ENCODE data around the gene TSPAN5.
"Not testable (repeated sequence)": the region's sequence is repeated elsewhere in the genome, so short reads cannot be mapped to it uniquely, and the experiment has no call there.

The TSPAN5 gene

DNA sequence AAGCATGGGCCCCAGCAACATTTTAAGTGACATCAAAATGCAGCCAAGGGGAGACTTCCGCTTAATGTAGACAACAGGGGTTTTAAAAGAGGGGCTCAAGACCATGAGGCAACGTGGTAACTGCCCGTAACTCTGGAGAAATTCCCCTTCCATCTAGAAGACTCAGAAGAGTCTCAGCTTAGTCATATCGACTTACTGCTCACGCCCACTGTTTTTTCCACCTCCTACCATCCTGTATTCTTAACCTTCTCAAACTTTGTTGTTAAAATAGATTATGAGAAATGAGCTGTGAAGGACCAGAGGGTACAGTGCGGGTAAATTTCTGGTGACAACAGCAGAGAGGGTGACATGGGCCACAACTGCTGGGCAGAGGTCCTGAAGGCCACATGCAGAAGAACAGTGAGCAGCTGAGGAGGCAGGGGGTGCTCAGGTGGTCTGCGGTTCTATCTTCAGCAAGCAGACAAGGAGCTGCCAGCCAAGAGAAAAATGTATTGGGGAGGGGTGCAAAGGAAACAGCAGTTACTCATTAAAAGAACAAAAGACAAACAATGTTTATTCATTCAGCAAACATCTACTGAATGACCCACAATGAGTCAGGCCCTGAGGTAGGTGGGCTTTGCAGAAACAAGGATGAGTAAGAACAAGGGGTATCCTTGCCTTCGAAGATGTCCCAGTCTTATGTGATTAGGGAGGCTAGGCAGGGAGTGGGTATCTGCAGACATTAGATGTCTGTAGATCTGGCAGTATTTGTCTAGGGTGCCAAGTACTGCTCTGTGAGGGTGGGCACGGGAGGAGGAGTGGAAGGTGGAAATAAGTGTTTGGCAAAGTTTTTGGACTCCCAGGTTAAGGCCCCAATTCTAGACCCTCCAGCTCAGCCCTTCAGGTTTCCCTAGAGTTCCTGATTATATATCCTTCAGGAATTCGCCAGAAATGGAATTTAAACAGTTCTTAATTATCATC, 175.3 kb downstream of the TSPAN5 start:
- no peak for DNase-seq

DNA sequence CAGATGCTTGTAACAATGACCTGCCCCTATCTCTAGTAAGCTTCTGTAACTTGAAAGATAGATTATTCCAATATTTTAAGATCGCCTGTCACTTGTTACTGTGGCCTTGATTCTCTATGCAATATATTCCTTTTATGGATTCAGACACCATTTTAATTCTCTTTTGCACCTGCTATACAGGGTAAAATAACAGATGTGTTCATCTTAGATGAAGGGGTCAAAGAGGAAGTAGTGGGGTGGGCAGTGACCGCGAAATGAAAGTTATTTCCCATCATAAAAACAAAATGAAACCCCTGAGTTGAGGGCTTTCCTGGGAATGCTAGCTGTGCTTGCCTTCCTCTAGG, 175.9 kb downstream of the TSPAN5 start:
- no peak for DNase-seq

DNA sequence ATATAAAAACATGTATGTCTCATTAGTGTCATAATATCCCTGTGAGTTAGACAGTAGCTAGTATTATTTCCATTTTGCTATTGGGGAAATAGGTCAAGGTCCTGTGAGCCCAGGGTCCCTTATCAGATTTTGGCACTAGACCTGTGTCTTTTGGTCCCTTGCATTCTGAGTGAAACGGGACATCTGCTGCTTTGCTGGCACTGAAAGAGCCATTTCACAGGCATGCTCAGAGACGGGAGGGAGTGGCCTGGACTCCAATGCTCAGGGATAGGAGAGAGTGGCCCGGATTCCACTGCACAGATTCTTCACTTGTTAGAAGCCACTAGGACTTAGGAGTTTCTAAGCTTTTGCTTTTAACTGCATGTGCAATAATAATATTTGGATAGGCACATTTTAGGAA, 177.2 kb downstream of the TSPAN5 start:
- DNase-seq, result no peak

DNA sequence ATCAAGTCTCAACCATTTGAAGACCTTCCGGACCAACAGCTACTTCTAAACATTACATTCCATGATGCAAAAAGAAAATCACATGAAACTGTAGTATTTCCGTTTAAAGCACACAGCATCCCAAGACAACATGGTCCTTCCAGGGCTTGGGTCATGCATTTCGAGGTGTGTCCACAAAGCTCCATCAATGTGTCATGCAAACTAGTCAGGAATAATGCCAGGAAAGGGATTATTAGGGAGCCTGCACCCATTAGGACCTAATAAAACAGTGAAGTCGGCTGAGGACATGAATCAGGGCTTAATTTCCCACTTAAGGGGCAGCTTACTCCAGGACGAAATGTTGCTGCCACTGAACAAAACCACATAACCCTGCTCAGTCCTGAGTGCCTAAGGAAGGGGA, 177.9 kb downstream of the TSPAN5 start:
- no peak for DNase-seq

DNA sequence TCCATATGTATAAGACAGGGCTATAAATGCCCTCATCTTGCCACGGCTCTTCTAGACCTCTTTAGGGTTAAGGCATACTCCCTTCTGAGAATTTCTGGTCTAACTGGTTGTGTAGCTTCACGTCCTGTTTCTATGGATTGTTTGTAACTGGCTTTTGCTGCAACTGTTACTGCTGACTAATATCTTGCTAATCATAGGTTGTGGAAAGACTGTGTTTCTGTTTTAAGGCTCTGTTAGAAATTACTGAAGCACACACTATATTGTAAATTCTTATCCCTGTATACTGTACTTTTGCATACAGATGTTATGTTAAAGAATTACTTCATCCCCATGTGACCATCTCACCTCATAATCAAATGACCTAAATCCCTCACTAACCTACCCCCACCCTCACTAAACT, 178.8 kb downstream of the TSPAN5 start:
- DNase-seq, result not testable (repeated sequence)

DNA sequence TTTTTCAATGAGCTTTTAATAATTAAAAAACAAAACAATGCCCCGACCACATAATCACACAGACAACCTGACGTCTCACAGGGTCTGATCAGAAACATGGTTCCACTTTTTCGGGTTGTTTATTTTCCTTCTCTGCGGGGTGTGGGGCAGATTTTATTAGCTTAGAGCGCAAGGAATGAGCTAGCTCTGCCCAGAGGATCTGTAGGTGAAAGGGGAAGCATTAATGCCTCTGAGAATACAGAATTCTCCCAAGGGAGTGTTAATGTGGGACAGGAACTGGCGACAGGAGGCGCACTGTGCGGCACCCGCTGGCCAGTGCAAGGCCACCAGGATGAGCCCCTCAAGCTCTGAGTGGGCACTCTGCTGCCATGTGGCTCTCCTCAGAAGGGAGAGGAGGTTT, 181.5 kb downstream of the TSPAN5 start:
- DNase-seq, result no peak

DNA sequence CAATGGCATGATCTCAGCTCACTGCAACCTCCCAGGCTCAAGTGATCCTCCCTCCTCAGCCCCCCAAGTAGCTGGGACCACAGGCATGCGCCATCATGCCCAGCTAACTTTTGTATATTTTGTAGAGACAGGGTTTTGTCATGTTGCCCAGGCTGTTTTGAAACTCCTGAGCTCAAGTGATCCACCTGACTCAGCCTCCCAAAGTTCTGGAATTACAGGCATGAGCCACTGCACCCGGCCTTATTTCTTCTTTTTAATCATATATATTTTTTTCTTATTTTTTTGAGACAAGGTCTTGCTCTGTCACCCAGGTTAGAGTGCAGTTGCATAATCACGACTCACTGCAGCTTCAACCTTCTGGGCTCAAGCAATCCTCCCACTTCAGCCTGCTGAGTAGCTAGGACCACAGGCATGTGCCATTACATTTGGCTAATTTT, 184.0 kb downstream of the TSPAN5 start:
- no peak for DNase-seq

DNA sequence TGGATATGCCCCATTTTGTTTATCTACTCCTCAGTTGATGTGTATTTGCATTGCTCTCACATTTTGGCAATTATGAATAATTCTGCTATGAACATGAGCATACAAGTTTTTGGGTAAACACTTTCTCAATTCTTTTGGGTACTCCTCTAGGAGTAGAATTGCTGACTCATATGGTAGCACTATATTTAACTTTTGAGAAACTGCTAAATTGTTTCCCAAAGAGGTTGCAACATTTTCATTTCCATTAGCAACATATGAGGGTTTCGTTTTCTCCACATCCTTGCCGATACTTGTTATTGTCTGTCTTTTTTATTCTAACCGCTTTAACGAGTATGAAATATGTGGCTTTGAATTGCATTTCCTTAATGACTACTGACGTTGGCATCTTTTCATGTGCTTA, 185.4 kb downstream of the TSPAN5 start:
- DNase-seq, result no peak

DNA sequence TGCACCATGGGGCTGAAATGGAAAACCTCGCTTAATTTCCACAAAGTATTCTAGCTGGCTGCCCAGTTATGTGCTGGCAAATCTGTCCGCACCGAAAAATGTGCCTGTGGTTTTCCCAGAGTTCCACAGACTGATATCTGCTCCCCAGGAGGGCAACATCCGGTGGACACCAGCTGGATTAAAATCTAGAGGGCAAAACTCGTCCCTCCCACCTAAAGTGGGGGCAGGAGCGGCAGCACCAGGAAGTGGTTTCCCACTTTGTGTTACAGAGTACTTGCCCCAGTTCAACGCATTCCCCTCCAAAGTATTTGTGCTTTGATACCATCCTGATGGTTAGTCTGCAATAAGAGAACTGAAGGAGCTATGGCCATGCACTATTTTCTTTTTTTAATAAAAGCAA, 187.6 kb downstream of the TSPAN5 start:
- DNase-seq, result no peak

DNA sequence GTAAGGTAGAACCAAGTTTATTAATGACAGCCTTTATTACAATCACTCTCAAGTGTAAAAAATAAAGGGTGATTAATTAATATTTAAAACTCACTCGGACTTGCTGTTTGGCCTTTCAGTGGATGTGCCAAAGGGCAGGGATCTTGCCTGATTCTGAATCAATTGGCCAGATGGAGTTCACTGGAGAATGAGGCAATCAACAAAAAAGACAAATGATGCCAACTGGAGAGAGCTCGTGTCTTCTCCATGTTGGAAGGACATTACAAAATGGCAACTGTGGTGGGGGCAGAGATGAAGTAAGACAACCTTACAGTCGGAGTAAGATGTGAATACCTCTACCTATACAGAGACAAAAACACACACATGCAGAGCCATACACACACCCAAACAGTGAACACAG, 188.0 kb downstream of the TSPAN5 start:
- no peak for DNase-seq

DNA sequence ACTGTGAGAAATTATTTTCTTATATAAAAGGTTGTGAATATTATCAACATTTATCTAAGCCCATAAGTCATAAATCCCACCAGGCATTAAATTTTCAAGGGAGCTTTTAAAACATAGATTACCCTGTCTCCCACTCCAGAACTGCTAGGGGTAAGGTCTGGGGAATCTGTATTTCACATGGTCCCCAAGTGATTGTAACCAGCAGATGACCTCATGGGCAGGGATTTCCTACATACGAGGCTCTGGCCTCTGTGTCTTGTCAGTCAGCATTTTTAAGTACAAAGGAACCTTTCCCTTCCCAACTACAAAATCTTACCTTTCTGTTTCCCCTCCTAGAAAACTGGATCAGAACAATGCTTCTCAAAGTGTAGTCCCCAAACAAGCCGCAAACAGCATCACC, 188.6 kb downstream of the TSPAN5 start:
- DNase-seq, result no peak

DNA sequence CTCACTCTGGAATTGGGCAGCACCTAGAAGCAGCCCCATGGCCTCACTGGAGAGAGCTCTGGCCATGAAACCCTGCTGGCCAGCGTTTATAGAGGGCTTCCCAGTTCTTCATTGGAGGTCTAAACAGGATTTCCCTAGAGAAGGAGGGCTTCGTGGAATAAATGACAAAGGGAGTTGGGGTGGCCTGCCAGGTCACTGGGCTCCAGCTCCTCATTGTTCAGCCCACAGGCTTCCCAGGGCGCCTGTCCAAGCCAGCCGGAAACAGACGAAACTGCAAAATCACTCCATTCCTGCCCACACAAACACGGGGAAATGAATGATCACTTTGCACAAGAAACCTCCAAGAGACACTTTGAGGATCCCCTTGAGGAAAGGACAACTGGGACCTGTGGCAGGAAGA, 189.7 kb downstream of the TSPAN5 start:
- DNase-seq, result no peak

DNA sequence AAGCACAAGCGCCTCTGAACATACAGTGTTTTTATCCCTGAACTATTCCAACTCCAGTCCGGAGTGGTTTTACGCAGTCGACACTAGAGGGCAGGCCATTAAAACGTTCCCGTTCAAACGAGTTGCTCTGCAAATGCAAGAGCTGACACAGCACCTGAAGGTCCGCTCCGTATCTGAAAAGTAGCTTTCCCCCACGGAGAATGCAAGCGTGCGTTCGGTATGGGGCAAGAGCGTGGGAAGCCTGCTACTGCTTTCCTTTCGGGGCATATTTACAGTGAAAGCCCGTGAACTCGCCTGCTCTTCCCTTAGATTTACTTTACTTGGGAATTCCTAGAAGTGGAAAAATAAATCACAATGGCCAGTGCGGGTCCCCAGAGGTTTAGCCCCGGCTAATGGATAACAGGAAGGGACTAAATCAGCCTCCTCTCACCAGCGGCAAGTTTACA, 190.8 kb downstream of the TSPAN5 start:
- DNase-seq, result peak; percentile 2 to 59

DNA sequence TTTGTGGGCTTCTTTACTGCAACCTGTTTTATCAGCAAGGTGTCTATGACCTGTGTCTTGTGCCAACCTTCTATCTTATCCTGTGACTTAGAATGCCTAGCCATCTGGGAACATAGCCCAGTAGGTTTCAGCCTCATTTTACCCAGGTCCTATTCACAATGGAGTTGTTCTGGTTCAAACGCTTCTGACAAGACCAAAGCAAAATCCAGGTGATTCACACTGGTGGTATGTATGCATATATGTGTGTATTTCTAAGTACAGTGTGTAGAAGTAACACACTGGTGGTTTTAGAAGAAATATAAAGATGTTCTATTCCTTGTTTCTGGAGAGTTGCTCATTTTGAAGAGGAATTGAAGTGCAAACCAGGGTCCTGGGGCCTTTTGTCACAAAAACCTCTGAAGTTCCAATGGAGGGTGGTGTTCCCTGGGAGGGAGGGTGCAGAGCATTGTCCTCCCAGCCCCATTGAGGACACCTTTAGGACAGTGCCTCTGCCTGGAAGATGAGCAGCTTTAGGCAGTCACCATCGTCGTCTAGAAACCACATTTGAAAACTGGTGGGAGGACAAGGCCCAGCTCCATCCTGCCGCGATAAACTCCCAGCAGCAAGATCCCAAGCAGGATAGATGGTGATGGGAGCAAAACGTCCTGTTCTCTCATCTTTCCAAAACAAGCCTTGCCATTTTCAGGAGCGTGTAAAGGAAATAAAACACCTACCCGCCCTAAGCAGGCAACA, 191.4 kb downstream of the TSPAN5 start:
- no peak for DNase-seq

DNA sequence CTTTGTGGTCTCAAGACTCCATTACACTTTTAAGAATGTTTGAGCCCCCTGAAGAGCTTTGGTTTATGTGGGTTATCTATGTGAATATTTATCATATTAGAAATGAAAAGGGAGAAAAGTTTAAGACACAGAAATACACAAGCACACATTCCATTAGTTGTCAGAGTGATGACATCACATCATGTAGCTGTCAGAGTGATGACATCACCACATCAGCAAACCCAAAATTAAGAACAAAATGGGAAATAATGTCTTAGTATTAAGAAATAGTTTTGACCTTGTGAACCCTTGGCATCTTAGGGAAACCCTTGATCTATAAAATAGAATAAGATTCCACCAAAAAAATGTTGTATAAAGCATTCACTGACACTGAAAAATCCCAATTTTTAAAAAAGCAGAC, 195.9 kb downstream of the TSPAN5 start:
- no peak for DNase-seq

DNA sequence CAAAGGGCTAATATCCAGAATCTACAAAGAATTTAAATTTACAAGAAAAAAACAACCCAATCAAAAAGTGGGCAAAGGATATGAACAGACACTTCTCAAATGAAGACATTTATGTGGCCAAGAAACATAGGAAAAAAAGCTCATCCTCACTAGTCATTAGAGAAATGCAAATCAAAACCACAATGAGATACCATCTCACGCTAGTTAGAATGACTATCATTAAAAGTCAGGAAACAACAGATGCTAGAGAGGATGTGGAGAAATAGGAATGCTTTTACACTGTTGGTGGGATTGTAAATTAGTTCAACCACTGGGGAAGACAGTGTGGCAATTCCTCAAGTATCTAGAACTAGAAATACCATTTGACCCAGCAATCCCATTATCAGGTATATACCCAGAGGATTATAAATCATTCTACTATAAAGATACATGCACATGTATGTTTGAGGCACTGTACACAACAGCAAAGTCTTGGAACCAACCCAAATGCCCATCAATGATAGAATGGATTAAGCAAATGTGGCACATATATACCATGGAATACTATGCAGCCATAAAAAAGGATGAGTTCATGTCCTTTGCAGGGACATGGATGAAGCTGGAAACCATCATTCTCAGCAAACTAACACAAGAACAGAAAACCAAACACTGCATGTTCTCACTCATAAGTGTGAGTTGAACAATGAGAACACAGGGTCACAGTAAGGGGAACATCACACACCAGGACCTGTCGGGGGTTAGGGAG, 197.1 kb downstream of the TSPAN5 start:
- DNase-seq, result not testable (repeated sequence)

DNA sequence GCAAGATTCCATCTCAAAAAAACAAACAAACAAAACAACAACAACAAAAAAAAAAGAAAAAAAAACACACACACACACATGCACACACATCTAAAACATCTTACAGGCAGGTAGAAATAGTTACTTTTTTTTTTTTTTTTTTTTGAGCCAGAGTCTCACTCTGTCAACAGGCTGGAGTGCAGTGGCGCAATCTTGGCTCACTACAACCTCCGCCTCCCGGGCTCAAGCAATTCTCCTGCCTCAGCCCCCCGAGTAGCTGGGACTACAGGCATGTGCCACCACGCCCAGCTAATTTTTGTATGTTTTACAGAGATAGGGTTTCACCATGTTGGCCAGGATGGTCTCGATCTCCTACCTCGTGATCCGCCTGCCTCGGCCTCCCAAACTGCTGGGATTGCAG, 201.0 kb downstream of the TSPAN5 start:
- DNase-seq, result not testable (repeated sequence)

DNA sequence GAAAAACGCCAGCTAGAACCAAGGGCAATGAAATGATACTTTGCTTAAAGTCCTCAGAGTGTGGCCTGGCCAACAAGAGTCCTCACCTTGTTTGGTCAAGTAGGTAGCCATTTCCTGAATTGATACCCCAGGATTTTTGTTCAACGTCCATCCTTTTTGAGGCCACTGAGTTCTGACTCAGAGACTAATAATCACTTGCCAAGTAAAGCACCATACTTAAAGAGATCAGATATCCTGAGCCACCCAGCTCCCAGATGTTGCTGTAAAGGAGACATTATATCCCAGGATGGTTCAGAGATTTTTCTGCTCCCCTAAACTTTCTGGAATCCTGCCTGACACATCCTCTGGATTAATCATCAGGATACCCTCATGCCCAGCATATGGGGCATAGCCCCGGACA, 206.3 kb downstream of the TSPAN5 start:
- DNase-seq, result no peak

DNA sequence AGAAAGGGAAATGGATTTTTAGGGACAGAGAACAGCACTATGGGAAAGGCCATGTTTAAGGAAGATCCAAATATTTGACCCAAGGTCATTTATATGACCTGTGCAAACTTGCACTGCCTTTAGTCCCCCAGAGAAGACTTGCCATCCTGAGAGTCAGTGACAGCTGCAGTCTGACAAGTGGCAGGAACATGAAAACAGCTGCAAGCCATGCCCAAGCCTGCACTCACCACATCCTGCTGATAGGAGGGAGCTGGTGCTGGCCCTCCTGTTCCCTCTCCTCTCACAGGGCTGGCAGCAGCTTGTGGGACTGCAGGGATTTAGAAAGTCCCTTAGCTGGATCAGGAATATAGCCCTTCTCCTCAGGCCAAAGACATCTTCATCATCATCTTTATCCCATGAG, 209.5 kb downstream of the TSPAN5 start:
- peak in 1 of 2 donors; percentile 24 for DNase-seq

DNA sequence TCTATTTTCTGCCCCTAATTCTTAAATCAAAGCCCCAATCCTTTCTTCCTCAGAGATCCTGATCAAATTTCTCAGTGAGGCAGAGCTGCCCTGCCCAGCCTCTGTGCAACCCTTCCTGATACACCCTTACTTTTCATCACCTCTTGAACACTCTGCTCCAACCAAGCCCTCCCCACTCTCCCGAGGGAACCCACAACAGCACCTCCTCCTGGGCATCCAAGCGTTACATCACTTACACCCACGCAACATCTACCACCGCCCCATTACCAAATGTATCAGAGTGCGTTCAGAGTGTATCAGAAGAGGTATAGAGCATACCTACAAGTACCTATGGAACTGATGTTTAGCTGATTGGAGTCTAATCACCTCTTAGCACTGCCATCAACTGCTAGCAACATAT, 210.8 kb downstream of the TSPAN5 start:
- no peak for DNase-seq

DNA sequence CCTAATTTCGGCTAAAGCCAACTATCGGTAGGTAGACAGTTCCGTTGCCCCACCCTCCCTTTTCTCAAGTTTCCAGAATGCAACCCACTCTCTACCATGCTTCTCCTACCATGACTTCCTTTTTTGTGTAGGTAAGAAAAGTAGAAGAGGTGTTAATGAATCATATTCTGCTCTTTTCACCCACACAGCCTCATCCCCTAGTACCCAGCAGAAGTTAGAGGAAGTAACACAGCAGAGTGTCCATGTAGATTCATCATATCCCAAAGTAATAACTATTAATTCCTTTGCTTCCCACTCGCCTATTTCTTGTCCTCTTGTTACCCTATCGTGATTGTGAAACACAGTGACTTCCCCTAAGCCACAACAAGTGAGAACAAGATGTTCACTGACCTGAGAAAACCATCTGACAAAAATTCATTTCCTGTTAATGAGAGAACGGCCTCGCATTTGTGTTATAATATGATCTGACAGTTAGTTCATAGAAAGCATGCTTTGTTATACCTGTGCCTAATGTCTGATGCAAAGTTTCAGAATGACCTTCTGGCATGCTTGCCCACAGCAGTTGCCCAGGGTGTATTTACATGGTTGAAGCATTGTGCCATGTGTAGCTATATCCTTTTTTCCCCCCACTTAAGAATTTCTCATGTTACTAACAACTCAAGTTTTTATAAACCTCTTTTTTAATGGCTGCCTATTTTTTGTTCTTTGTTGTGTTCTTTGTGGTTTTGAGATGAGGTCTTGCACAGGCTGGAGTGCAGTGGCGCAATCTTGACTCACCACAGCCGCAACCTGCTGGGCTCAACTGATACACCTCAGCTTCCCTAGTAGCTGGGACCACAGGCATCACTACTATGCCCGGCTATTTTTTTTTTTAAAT, 211.7 kb downstream of the TSPAN5 start:
- peak in 1 of 2 donors; percentile 15 for DNase-seq

DNA sequence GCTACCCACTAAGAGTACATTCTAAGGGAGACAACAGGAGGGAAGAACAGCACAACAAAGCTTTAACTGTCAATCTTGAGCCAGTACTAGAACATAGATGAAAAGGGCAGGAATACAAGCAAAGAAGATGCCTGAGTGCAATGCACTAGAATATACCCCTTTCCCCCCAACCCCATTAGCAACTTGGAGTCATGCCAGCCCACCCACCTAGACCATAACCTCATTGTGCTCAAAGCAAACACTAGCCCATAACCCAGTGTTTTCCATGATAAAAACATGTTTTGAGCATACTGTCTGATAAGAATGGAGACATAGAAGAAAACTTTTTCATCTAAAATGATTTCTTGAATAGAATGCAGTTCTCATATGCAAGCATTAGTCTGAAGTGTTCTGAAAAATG, 214.0 kb downstream of the TSPAN5 start:
- DNase-seq, result no peak

All from bone marrow (tissue), 2 donors.